T-helper 1 cell treated with Interleukin-12 subunit alpha and Interleukin-12 subunit beta and Interleukin-4 antibody, amounts not matched to agents 30 μg/mL and 1 μg/mL, for 36 hours (primary cell): ENCODE data around the gene FNDC3A.

Experiments used
- H3K27ac Mint-ChIP-seq: one replicate; pipeline ENCODE4 v1.8.0; 2021; ENCODE audit warnings: mild to moderate bottlenecking, mixed read lengths
- H3K27me3 Mint-ChIP-seq: one replicate; pipeline ENCODE4 v1.8.0; 2021; ENCODE audit warnings: low read depth, mixed read lengths
- H3K36me3 Mint-ChIP-seq: one replicate; pipeline ENCODE4 v1.8.0; 2021; ENCODE audit warnings: low read depth, mixed read lengths
- H3K4me1 Mint-ChIP-seq: one replicate; pipeline ENCODE4 v1.8.0; 2021; ENCODE audit warnings: low read depth, mixed read lengths
- H3K4me3 Mint-ChIP-seq: one replicate; pipeline ENCODE4 v1.8.0; 2021; ENCODE audit warnings: mild to moderate bottlenecking, moderate library complexity, mixed read lengths
- H3K9me3 Mint-ChIP-seq: one replicate; pipeline ENCODE4 v1.8.0; 2021; ENCODE audit warnings: mixed read lengths

FNDC3A gene

DNA sequence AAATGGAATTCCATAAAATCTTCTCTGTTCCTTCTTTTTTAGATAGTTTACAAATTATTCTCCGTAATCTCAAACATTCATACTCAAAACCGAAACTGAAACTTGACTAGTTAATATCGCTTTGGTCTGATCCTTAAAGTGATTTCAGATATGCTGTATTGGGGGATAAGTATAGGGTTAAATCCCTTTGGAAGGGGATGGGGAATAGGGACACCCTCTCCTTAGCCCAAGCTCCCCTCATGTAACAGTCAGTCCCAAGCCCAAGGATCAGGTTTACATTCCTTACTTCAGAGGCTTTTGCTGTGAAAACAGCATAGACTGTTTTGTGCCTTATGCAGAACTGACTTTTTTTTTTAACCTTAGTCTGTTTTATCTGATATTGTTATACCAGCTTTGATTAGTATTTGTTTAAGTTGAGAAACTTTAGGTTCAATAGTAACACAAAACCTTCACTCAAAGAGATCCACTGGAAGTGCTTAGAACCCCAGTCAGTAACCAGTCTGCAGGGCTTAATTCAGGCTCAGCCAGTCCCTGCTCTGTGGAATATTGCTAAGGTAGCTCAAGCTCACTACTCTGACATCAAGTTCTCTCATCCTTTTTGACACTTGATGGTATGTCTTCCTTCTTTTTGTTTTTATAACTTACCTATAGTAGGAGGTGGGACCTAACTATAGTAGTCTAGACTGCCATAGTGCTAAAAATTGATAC, 282.5 kb downstream of the FNDC3A start:
- Mint-ChIP-seq H3K27ac (peak overlapping the region; percentile 81), H3K9me3 (no peaks in the 10 kb centered on the region), H3K4me1 (peaks cover 30% of the 10 kb centered on the region)

More for the DNA sequence above, 282.5 kb downstream of the FNDC3A start:
- Mint-ChIP-seq H3K4me3 (peak overlapping the region; percentile 78), H3K36me3 (peaks cover 41% of the 10 kb centered on the region), H3K27me3 (no peaks in the 10 kb centered on the region)
